Activated CD4-positive, alpha-beta memory T cell treated with anti-CD3 and anti-CD28 coated beads for 36 hours (primary cell): ENCODE measurements around the gene FSTL3. TPM values are rescaled to one million over a fixed set of nuclear protein-coding genes. Genes with fewer than 3 reads are reported as not detected.
"Not testable (repeated sequence)": the region's sequence is repeated elsewhere in the genome, so short reads cannot be mapped to it uniquely, and the experiment has no call there.

Source experiments
- CTCF ChIA-PET: fragments of 350-600 bp; sonication (Branson Sonifier 250); formaldehyde crosslinking; loops from one replicate; lab custom pipeline; 2021; ENCODE audit warnings: antibody characterized with exemption, inconsistent platforms; lab: Charles Lee
- POLR2A ChIA-PET: fragments of 350-600 bp; sonication (Branson Sonifier 250); formaldehyde crosslinking; loops from one replicate; lab custom pipeline; 2021; ENCODE audit warnings: antibody characterized with exemption; lab: Charles Lee
- DNase-seq: peaks from one replicate; pipeline ENCODE4 v3.0.0-alpha.2; 2020
- H3K27ac Mint-ChIP-seq: one replicate; pipeline ENCODE4 v1.8.0; 2021; ENCODE audit warnings: mixed read lengths
- H3K27me3 Mint-ChIP-seq: one replicate; pipeline ENCODE4 v1.8.0; 2021; ENCODE audit warnings: mixed read lengths
- H3K36me3 Mint-ChIP-seq: one replicate; pipeline ENCODE4 v1.8.0; 2021; ENCODE audit warnings: mixed read lengths
- H3K4me1 Mint-ChIP-seq: one replicate; pipeline ENCODE4 v1.8.0; 2021; ENCODE audit warnings: low read depth, mixed read lengths
- H3K4me3 Mint-ChIP-seq: one replicate; pipeline ENCODE4 v1.8.0; 2021; ENCODE audit warnings: mild to moderate bottlenecking, mixed read lengths
- H3K9me3 Mint-ChIP-seq: one replicate; pipeline ENCODE4 v1.8.0; 2021; ENCODE audit warnings: mixed read lengths
- intact Hi-C: fragments of 100-400 bp; cut with micrococcal nuclease; formaldehyde crosslinking; loops from one replicate; pipeline ENCODE4 v1.15.1; 2023
- total RNA-seq, 2 experiments: library from RNA; stranded (reverse); gene quantifications; one replicate each; pipeline ENCODE4 v1.2.3, GENCODE V29; 2021

Gene FSTL3
- 1 to 10 TPM; 5.7 to 6.0 TPM for total RNA-seq

DNA sequence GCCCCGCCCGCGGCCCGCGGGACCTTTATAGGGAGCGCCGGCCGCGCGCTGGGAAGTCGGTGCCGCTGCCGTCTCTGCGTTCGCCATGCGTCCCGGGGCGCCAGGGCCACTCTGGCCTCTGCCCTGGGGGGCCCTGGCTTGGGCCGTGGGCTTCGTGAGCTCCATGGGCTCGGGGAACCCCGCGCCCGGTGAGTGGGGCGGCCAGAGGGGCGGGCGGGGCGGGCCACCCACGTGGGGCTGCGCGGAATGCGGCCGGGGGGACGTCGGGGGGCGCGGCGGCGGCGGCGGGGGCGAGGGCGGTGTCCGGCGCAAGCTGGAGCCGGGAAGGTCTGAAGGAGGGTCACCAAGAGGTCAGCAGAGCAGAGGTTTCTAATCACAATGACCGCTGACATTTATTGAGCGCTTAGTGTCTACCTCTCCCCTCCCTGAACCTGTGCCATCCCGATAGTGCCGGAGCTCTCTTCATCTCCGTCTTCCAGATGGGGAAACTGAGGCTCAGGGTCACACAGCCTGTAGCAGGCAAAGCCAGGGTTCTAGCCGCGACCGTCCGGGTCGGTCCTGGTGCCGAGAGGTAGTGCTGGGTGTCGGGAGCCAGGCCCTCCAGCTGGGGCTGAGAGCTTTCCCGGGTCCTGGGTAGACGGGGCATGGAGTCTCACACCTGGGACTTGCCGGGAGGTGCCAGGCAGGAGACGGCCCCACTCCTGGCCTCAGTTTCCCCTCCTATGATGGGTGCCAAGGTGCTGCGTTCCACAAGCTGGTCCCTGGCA lies at the start of gene FSTL3:
FSTL3 (plus strand) TSS at position 54 of the 767 bp plus-strand sequence; CDS start at position 86, 32 bp downstream.
- H3K4me3 Mint-ChIP-seq = no peak within 1 kb of the TSS
- H3K4me1 Mint-ChIP-seq = no peaks in the 10 kb centered on the region
- H3K27ac Mint-ChIP-seq = no peak within 1 kb of the TSS
- CTCF ChIA-PET = interaction anchor here (0.6 to 0.8 kb wide), 2 partner anchors 58 to 166 kb away, joined by 3 to 4 read pairs; no protein-coding TSS in a partner anchor
- no peaks in the 10 kb centered on the region for H3K9me3 Mint-ChIP-seq
- no peaks in the 10 kb centered on the region for H3K36me3 Mint-ChIP-seq
- intact Hi-C loops = no loop called here
- H3K27me3 Mint-ChIP-seq = peaks cover 15% of the 10 kb centered on the region
- DNase-seq = no peak
- POLR2A ChIA-PET = no interaction called here

DNA sequence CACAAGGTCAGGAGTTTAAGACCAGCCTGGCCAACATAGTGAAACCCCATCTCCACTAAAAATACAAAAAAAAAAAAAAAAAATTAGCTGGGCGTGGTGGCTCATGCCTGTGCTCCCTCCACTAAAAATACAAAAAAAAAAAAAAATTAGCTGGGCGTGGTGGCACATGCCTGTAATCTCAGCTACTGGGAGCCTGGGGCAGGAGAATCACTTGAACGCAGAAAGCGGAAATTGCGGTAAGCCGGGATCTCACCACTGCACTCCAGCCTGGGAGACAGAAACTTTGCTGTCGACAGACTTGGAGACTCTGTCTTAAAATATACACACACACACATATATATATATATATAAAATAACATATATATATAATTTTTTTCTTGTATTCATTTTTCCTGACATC lies 49.6 kb upstream of the FSTL3 start:
- POLR2A ChIA-PET = interaction anchor here (0.6 to 1.1 kb wide), 3 partner anchors 10 to 42 kb away, joined by 3 read pairs; no protein-coding TSS in a partner anchor
- H3K27ac Mint-ChIP-seq, intact Hi-C loops, DNase-seq, H3K9me3 Mint-ChIP-seq, H3K4me3 Mint-ChIP-seq, H3K27me3 Mint-ChIP-seq: not testable (repeated sequence)
- CTCF ChIA-PET = interaction anchor here (1.1 to 4.9 kb wide), 2 partner anchors 42 to 94 kb away, joined by 3 to 22 read pairs; no protein-coding TSS in a partner anchor
- Mint-ChIP-seq H3K36me3 (peaks cover 30% of the 10 kb centered on the region), H3K4me1 (peaks cover 16% of the 10 kb centered on the region)

DNA sequence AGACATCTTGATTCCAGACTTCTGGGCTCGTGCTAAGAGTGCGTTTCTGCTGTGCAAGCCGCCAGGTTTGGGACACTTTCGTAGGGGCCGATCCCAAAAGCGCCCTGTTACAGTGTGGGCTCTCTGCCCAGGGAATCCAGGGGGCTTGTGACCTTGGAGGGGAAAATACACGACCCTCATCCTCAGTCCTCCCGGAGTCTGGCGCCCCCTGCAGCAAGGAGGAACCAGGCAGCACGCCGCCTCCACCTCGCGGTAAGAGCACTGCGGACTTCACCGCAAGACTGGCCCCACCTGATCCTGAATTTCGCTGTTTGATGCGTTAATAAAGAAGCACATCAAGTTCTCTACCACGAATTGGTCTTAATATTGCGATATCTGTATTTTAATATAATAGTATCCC lies 48.0 kb upstream of the FSTL3 start:
- H3K9me3 Mint-ChIP-seq = no peaks in the 10 kb centered on the region
- H3K27me3 Mint-ChIP-seq = no peaks in the 10 kb centered on the region
- DNase-seq = peak; percentile 33
- ChIA-PET CTCF (interaction anchor here (0.7 to 4.9 kb wide), 2 partner anchors 17 to 44 kb away, joined by 3 to 22 read pairs; no protein-coding TSS in a partner anchor), POLR2A (no interaction called here)
- peaks cover 38% of the 10 kb centered on the region for H3K36me3 Mint-ChIP-seq
- H3K4me1 Mint-ChIP-seq = peaks cover 25% of the 10 kb centered on the region
- no peak overlapping the region for H3K27ac Mint-ChIP-seq
- no peak overlapping the region for H3K4me3 Mint-ChIP-seq
- intact Hi-C loops = no loop called here

DNA sequence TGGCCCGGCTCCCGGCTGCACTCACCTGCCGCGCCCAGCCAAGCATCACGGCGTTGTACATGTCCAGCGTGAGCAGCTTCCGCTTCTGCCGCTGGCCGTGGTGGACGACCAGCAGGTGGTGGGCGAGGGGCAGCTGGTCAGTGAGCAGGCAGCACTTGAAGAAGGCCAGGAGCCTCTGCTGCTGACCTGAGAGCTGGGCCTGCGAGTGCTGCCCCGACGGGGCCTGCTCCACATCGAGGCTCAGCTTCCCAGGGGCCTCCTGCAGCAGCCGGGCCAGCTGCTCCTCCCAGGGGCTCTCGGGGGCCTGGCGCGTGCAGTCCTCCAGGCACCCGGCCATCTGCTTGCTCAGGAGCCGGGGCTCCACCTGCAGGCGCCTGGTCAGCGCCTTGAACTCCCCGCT lies 46.7 kb upstream of the FSTL3 start:
- H3K4me3 Mint-ChIP-seq, intact Hi-C loops, POLR2A ChIA-PET, H3K9me3 Mint-ChIP-seq, H3K27me3 Mint-ChIP-seq, H3K27ac Mint-ChIP-seq, DNase-seq: not testable (repeated sequence)
- CTCF ChIA-PET = interaction anchor here (4.9 kb wide), 1 partner anchor 45 kb away, joined by 22 read pairs; no protein-coding TSS in a partner anchor
- H3K4me1 Mint-ChIP-seq = peaks cover 33% of the 10 kb centered on the region
- H3K36me3 Mint-ChIP-seq = peaks cover 35% of the 10 kb centered on the region

DNA sequence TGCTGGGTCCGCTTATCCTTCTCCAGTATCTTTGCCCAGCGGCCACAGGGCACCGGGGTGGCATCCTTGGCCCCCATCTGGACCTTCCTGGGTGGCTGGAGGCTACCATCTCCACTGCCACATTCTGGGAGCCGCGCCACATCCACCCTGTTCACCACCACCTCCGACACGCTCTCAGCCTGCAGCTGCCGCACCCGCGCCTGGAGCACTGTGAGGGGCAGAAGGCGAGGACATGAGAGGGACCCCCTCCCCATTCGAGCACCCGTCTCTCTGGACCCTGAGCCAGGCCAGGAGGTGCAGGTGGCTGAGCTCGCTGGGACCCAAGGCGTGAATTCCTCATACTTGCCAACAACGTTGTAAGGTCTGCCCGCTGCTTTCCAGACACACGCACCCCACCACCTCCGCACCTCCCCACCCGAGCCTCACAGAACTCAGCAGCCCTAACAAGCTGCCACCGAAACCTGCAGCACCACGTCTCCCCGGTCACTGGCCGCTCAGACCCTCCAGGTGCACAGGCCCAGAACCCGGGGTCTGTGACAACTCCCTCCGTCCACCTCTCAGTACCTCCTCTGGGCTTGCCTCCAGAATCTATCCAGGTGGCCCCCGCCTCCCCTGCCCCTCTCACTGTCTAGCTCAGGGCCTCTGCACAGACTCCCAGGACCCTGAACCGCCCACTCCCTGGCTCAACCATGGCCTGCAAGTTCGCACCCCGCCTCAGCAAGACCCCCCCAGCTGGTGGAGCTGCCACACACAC lies 46.1 kb upstream of the FSTL3 start:
- no peak overlapping the region for H3K4me3 Mint-ChIP-seq
- ChIA-PET CTCF (no interaction called here), POLR2A (no interaction called here)
- H3K4me1 Mint-ChIP-seq = peaks cover 33% of the 10 kb centered on the region
- peaks cover 35% of the 10 kb centered on the region for H3K36me3 Mint-ChIP-seq
- intact Hi-C loops = loop anchor here (10.0 kb wide), 1 partner anchor 45 kb away; the partner anchor contains the start of gene HCN2
- no peaks in the 10 kb centered on the region for H3K27me3 Mint-ChIP-seq
- H3K27ac Mint-ChIP-seq = no peak overlapping the region
- DNase-seq = no peak
- H3K9me3 Mint-ChIP-seq = no peaks in the 10 kb centered on the region

DNA sequence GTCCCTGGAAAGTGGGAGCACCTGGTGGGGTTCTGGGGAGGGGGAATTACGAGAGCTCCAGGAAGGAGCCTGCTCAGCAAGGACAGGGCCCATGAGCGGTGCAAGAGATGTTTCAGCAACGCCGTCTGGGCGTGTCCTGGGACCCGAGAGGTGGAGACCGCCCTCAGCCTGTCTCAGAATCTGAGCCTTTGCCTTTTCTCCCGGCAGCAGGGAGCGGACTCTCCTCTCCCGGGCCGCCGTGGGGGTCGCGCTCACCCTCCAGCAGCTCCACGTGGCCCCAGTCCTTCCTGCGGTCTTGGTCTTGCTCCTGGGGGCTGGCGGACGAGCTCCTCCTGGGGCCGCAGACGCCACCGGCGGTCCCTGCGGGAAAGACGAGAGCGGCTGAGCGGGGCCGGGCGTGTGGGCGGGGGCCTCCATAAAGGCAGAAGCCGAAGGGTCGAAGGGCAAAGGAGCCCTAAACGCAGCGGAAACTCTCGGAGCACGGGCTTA lies 43.6 kb upstream of the FSTL3 start:
- peak; percentile 64 for DNase-seq
- Mint-ChIP-seq H3K27me3 (no peaks in the 10 kb centered on the region), H3K4me1 (peaks cover 33% of the 10 kb centered on the region), H3K36me3 (peaks cover 31% of the 10 kb centered on the region), H3K27ac (peak overlapping the region; percentile 84), H3K9me3 (no peaks in the 10 kb centered on the region), H3K4me3 (peak overlapping the region; percentile 96)
- intact Hi-C loops = loop anchor here (1.0 to 10.0 kb wide), 4 partner anchors 21 to 164 kb away; partner anchors contain the start of genes HCN2 and PTBP1
- ChIA-PET POLR2A (interaction anchor here (1.1 kb wide), 1 partner anchor 47 kb away, joined by 3 read pairs; no protein-coding TSS in a partner anchor), CTCF (interaction anchor here (0.6 to 0.9 kb wide), 2 partner anchors 27 to 48 kb away, joined by 3 to 4 read pairs; no protein-coding TSS in a partner anchor)

DNA sequence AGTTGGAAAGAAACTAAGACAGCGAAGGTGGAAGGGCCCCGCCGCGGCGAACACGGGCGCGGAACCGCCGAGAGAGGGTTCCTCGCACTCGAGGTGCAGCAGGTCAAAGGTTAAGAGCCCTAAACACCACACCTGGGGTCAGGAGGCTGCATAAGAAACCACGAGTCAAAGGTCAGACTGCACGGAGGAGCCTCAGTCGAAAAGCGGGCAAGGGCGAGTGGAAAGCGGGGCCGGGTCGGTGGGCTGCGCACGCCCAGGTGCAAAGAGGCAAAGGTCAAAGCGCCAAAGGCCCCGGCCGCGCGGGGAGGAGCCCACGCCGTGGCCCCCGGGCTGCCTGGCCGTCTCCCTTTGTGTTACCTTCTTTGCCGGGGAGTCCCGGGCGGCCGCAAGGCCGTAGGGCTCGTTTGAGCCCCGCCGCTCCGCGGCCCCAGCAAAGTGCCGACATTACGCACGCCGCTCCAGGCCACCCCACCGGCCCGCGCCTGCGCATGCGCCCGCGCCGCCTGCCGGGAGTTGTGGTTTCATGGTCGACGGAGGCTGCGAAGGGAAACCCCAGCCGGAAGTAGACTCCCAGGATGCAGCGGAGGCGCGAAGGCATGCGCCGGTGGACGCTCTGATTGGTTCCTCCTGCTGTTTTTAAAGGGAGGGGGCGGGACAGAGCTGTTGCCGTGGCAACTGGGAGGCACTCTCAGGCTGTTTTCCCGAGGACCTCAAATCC lies 43.0 kb upstream of the FSTL3 start, which contains the start of gene POLRMT:
POLRMT (minus strand) TSS at position 470 of the 718 bp plus-strand sequence; CDS start at position 445, 25 bp downstream.
- Mint-ChIP-seq H3K4me1 (peaks cover 33% of the 10 kb centered on the region), H3K27ac (peak within 1 kb of the TSS; percentile 84), H3K4me3 (peak within 1 kb of the TSS; percentile 96), H3K27me3 (no peaks in the 10 kb centered on the region), H3K9me3 (no peaks in the 10 kb centered on the region), H3K36me3 (peaks cover 29% of the 10 kb centered on the region)
- CTCF ChIA-PET = interaction anchor here (0.5 to 1.8 kb wide), 5 partner anchors 27 to 49 kb away, joined by 3 to 4 read pairs (median 3); no protein-coding TSS in a partner anchor
- DNase-seq = peak; percentile 99
- intact Hi-C loops = loop anchor here (1.0 to 10.0 kb wide), 4 partner anchors 22 to 164 kb away; partner anchors contain the start of genes HCN2 and PTBP1
- POLR2A ChIA-PET = interaction anchor here (1.1 to 1.5 kb wide), 2 partner anchors 21 to 27 kb away, joined by 3 read pairs; no protein-coding TSS in a partner anchor

DNA sequence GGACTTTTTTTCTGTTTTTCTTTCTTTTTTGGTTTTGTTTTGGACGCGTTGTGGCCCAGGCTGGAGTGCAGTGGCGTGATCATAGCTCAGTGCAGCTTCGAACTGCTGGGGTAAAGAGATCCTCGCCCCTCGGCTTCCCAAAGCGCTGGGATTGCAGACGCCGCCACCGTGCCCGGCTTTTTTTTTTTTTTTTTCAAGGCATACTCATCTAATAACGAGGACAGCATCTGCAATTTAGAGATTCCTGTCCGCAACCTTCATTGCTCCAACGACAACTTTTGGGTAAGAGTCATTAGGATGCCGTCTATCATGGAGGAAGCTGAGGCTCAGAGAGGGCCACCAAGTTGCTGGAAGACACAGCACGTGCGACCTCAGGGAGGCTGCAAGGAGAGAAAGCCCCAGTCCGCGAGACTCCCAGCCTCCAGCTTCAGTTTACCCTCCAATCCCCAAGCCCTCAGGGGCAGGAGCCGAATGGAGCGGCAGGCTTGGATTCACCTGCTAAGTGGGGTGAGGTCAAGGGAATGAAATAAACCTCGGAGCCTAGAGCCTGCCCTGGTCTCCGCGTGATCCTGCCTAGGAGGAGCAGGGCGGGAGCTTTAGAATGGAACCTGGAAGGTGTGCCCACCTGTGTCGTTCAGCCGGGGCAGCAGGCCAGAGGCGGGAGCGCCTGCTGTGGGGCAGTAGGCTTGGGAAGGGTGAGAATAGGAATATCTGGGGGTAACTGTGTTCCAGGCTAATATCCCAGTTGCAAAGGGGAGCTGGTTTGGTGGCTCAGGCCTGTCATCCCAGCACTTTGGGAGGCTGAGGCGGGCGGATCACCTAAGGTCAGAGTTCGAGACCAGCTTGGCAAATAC lies 42.2 kb upstream of the FSTL3 start:
- H3K36me3 Mint-ChIP-seq = peaks cover 22% of the 10 kb centered on the region
- ChIA-PET CTCF (interaction anchor here (1.0 to 1.8 kb wide), 2 partner anchors 28 to 46 kb away, joined by 3 to 4 read pairs; no protein-coding TSS in a partner anchor), POLR2A (interaction anchor here (1.1 to 1.5 kb wide), 2 partner anchors 22 to 26 kb away, joined by 3 read pairs; no protein-coding TSS in a partner anchor)
- H3K4me3 Mint-ChIP-seq = peak overlapping the region; percentile 96
- peaks cover 38% of the 10 kb centered on the region for H3K4me1 Mint-ChIP-seq
- H3K27me3 Mint-ChIP-seq = no peaks in the 10 kb centered on the region
- no peak for DNase-seq
- intact Hi-C loops = loop anchor here (1.0 to 10.0 kb wide), 4 partner anchors 23 to 163 kb away; partner anchors contain the start of genes HCN2 and PTBP1
- H3K9me3 Mint-ChIP-seq = no peaks in the 10 kb centered on the region
- peak overlapping the region; percentile 72 for H3K27ac Mint-ChIP-seq

DNA sequence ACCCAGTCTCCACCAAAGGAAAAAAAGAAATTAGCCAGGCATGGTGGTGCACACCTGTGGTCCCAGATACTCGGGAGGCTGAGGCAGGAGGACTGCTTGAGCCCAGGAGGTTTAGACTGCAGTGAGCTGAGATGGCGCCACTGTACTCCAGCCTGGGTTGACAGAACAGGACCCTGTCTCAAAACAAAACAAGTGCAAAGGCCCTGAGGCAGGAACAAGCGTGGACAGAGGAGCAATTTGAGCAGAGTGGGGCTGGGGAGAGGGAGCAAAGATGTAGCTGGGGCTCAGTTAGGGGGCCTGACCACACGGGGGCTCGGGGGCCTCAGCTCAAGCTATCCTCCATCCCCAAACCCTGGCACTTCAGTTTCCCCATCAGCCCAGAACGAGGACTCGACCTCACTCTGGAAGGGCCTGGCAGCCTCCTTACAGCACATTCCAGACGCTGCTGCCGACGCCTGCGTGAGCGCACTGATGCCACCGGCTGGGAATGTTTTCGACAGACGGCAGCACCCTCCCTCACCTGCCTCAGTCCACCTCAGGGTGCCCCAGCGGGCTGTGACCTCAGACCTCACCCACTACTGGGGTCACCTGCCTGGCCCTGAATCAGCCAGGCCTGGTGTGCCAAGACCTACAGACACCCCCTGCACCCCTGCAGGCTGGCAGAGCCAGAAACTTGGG lies 41.1 kb upstream of the FSTL3 start:
- Mint-ChIP-seq H3K4me1 (peaks cover 39% of the 10 kb centered on the region), H3K36me3 (peaks cover 15% of the 10 kb centered on the region), H3K27me3 (no peaks in the 10 kb centered on the region), H3K9me3 (no peaks in the 10 kb centered on the region), H3K4me3 (no peak overlapping the region), H3K27ac (peak overlapping the region; percentile 49)
- POLR2A ChIA-PET = no interaction called here
- DNase-seq = no peak
- intact Hi-C loops = loop anchor here (10.0 kb wide), 1 partner anchor 50 kb away; the partner anchor contains the start of gene HCN2
- CTCF ChIA-PET = interaction anchor here (1.8 kb wide), 1 partner anchor 29 kb away, joined by 4 read pairs; no protein-coding TSS in a partner anchor

DNA sequence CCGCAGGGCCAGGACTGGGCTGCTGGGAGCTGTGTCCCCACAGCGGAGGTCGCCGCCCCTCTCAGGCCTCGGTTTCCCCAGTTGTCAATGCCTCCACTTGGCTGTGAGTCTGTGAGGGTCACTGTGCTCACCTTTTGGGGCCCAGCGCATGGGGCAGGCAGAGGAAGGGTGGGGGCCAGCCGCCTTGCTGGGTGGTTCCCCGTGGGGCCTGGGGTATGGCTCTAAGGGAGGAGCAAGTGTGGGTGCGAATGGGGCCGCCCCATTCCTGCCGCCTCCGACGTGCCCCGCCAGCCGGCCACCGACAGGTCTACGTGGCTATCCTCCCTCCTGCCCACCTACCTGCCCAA lies 37.3 kb upstream of the FSTL3 start:
- no peaks in the 10 kb centered on the region for H3K36me3 Mint-ChIP-seq
- CTCF ChIA-PET = interaction anchor here (1.0 kb wide), 1 partner anchor 107 kb away, joined by 3 read pairs; no protein-coding TSS in a partner anchor
- H3K9me3 Mint-ChIP-seq = no peaks in the 10 kb centered on the region
- H3K27ac Mint-ChIP-seq = no peak overlapping the region
- intact Hi-C loops = loop anchor here (10.0 kb wide), 1 partner anchor 54 kb away; the partner anchor contains the start of gene HCN2
- H3K4me3 Mint-ChIP-seq = peak overlapping the region; percentile 65
- POLR2A ChIA-PET = no interaction called here
- DNase-seq = no peak
- no peaks in the 10 kb centered on the region for H3K27me3 Mint-ChIP-seq
- peaks cover 18% of the 10 kb centered on the region for H3K4me1 Mint-ChIP-seq
